ENCODE measurements around the gene DSE.

DNA sequence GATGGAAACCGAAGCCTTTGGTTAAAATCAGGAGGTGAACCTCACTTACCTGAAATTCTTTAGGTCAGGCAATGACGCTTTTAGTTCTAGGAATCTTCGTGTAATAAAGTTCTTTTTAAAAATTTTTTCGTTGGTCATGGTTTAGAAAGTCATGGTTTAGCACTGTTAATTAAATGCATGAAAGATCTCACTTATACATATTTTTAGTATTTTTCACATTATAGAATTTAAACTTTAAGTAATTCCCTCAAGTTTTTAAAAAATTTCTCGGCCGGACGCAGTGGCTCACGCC is 1.1 kb downstream of the DSE start:
- TF ChIP-seq, protein P1, sequence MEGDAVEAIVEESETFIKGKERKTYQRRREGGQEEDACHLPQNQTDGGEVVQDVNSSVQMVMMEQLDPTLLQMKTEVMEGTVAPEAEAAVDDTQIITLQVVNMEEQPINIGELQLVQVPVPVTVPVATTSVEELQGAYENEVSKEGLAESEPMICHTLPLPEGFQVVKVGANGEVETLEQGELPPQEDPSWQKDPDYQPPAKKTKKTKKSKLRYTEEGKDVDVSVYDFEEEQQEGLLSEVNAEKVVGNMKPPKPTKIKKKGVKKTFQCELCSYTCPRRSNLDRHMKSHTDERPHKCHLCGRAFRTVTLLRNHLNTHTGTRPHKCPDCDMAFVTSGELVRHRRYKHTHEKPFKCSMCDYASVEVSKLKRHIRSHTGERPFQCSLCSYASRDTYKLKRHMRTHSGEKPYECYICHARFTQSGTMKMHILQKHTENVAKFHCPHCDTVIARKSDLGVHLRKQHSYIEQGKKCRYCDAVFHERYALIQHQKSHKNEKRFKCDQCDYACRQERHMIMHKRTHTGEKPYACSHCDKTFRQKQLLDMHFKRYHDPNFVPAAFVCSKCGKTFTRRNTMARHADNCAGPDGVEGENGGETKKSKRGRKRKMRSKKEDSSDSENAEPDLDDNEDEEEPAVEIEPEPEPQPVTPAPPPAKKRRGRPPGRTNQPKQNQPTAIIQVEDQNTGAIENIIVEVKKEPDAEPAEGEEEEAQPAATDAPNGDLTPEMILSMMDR (IDR thresholded peaks at IDR 0.05; ENCODE audit: poor library complexity, severe bottlenecking), result no peak
- TF ChIP-seq MXI1 (conservative IDR thresholded peaks at IDR 0.05; ENCODE audit: poor library complexity, severe bottlenecking), result no peak
- TF ChIP-seq, protein P2, sequence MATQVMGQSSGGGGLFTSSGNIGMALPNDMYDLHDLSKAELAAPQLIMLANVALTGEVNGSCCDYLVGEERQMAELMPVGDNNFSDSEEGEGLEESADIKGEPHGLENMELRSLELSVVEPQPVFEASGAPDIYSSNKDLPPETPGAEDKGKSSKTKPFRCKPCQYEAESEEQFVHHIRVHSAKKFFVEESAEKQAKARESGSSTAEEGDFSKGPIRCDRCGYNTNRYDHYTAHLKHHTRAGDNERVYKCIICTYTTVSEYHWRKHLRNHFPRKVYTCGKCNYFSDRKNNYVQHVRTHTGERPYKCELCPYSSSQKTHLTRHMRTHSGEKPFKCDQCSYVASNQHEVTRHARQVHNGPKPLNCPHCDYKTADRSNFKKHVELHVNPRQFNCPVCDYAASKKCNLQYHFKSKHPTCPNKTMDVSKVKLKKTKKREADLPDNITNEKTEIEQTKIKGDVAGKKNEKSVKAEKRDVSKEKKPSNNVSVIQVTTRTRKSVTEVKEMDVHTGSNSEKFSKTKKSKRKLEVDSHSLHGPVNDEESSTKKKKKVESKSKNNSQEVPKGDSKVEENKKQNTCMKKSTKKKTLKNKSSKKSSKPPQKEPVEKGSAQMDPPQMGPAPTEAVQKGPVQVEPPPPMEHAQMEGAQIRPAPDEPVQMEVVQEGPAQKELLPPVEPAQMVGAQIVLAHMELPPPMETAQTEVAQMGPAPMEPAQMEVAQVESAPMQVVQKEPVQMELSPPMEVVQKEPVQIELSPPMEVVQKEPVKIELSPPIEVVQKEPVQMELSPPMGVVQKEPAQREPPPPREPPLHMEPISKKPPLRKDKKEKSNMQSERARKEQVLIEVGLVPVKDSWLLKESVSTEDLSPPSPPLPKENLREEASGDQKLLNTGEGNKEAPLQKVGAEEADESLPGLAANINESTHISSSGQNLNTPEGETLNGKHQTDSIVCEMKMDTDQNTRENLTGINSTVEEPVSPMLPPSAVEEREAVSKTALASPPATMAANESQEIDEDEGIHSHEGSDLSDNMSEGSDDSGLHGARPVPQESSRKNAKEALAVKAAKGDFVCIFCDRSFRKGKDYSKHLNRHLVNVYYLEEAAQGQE (IDR thresholded peaks at IDR 0.05; ENCODE audit: borderline replicate concordance), result no peak
- no peak for TF ChIP-seq EZH2 (IDR thresholded peaks at IDR 0.05; ENCODE audit: borderline replicate concordance, insufficient read depth, low read length, poor library complexity, severe bottlenecking)
- no peak for TF ChIP-seq RAD21 (conservative IDR thresholded peaks at IDR 0.05)
- TF ChIP-seq EP300 (conservative IDR thresholded peaks at IDR 0.05; ENCODE audit: poor library complexity, severe bottlenecking), result no peak
- no peak for TF ChIP-seq POLR2AphosphoS5 (IDR thresholded peaks at IDR 0.05)

All from neural cell (in vitro differentiated cells).